ENCODE results near the gene DCC. TPM values are rescaled to one million over a fixed set of nuclear protein-coding genes. Genes with fewer than 3 reads are reported as not detected.

The DCC gene
- total and polyA plus RNA-seq, 2 experiments from 2014 or later = 0.53 to 0.73 TPM

- Mint-ChIP-seq H3K9me3 (no peaks in the 10 kb centered on the region), H3K4me3 (no peak overlapping the region), H3K4me1 (no peaks in the 10 kb centered on the region), H3K27me3 (ENCODE audit: insufficient read depth, low read depth, poor library complexity) (no peaks in the 10 kb centered on the region), H3K36me3 (ENCODE audit: low read depth) (no peaks in the 10 kb centered on the region), H3K27ac (no peak overlapping the region)
- DNase-seq (ENCODE audit: low spot score) (no peak), ATAC-seq (no peak)
- no peaks in the 10 kb centered on the region for H3K36me3 ChIP-seq (ENCODE audit: insufficient read depth)
- no peaks in the 10 kb centered on the region for H3K4me1 ChIP-seq (ENCODE audit: insufficient read depth)
- H3F3A ChIP-seq (replicated peaks; ENCODE audit: low read depth) = no peaks in the 10 kb centered on the region
- H3K9me2 ChIP-seq (ENCODE audit: insufficient read depth) = no peaks in the 10 kb centered on the region
- no peaks in the 10 kb centered on the region for H3K79me2 ChIP-seq (replicated peaks; ENCODE audit: insufficient read depth)
- H3K27me3 ChIP-seq (ENCODE audit: insufficient read depth) = no peaks in the 10 kb centered on the region
- no peaks in the 10 kb centered on the region for H4K20me1 ChIP-seq (replicated peaks; ENCODE audit: insufficient read depth)
- H3K27ac ChIP-seq (ENCODE audit: low read depth) = no peak overlapping the region
- TF ChIP-seq ZNF462 (CRISPR knock-in tag; IDR thresholded peaks at IDR 0.05) = no peak
- no peak for TF ChIP-seq REST (IDR thresholded peaks at IDR 0.05; ENCODE audit: unreplicated experiment)
- TF ChIP-seq EZH2 (IDR thresholded peaks at IDR 0.05; ENCODE audit: low read depth, unreplicated experiment) = no peak
- TF ChIP-seq STAT1 (IDR thresholded peaks at IDR 0.05; ENCODE audit: unreplicated experiment) = no peak
- TF ChIP-seq CREB1 (CRISPR knock-in tag; IDR thresholded peaks at IDR 0.05; ENCODE audit: low read depth) = no peak
- TF ChIP-seq JUNB (IDR thresholded peaks at IDR 0.05; ENCODE audit: unreplicated experiment) = no peak
- no peak for TF ChIP-seq ZNF331 (CRISPR knock-in tag; IDR thresholded peaks at IDR 0.05; ENCODE audit: low read depth)
- TF ChIP-seq CTCF (conservative IDR thresholded peaks at IDR 0.05; ENCODE audit: low read depth in 2 of 2) = no peak
- TF ChIP-seq ETS1 (IDR thresholded peaks at IDR 0.05) = no peak
- H3K4me2 ChIP-seq = no peak overlapping the region
- no peak overlapping the region for H2AFZ ChIP-seq
- H3K4me3 ChIP-seq = no peak overlapping the region
These were observed 229.5 kb downstream of the DCC start for GRCh38 chr18:52569492-52569891.

Data from GM23338 (cell line).